ENCODE data around the gene RELN. TPM values are rescaled to one million over a fixed set of nuclear protein-coding genes. Genes with fewer than 3 reads are reported as not detected.

RELN gene
- total RNA-seq, 1 experiment from 2014 or later: 0.48 TPM

- H2AFZ ChIP-seq: no peak overlapping the region; the same call in 1 of the 2 replicates
- no peak overlapping the region for H3K4me3 ChIP-seq
- TF ChIP-seq CTCF (conservative IDR thresholded peaks at IDR 0.05) (no peak), EZH2 (IDR thresholded peaks at IDR 0.05; ENCODE audit: low read depth) (no peak)
- CTCF ChIA-PET: no interaction called here
- intact Hi-C loops (cut with micrococcal nuclease; ENCODE audit: unreplicated experiment): no loop called here
- BruUV-seq (replicated peaks): no TSS peak
- H3K9me2 ChIP-seq (ENCODE audit: insufficient read depth): no peaks in the 10 kb centered on the region; the same call in 1 of the 2 replicates
- no peak overlapping the region for H3K4me2 ChIP-seq
- no peak overlapping the region for H3K27ac ChIP-seq
- H3K27me3 ChIP-seq (ENCODE audit: insufficient read depth, low read depth): no peaks in the 10 kb centered on the region
- no peaks in the 10 kb centered on the region for H4K20me1 ChIP-seq (ENCODE audit: insufficient read depth)
- no peaks in the 10 kb centered on the region for H3K36me3 ChIP-seq (ENCODE audit: low read depth)
- no peaks in the 10 kb centered on the region for H3K4me1 ChIP-seq (replicated peaks; ENCODE audit: insufficient read depth)
- no peaks in the 10 kb centered on the region for H3K79me2 ChIP-seq (ENCODE audit: low read depth)
- no peaks in the 10 kb centered on the region for H3F3A ChIP-seq (ENCODE audit: insufficient read depth, low read depth)
- no peak for DNase-seq
- H3K9me3 ChIP-seq (ENCODE audit: insufficient read depth, low read depth): no peaks in the 10 kb centered on the region
- POLR2A ChIA-PET (ENCODE audit: unreplicated experiment): interaction anchor here (0.6 to 0.7 kb wide), 2 partner anchors 14 to 82 kb away, joined by 3 to 5 read pairs; no protein-coding TSS in a partner anchor
These were observed 310.0 kb downstream of the RELN start for GRCh38 chr7:103679151-103680132.

- intact Hi-C loops (cut with micrococcal nuclease; ENCODE audit: unreplicated experiment): no loop called here
- no peaks in the 10 kb centered on the region for H3F3A ChIP-seq (ENCODE audit: insufficient read depth, low read depth)
- no peaks in the 10 kb centered on the region for H3K4me1 ChIP-seq (replicated peaks; ENCODE audit: insufficient read depth)
- no peak overlapping the region for H3K4me2 ChIP-seq
- POLR2A ChIA-PET (ENCODE audit: unreplicated experiment): interaction anchor here (0.6 kb wide), 1 partner anchor 594 kb away, joined by 10 read pairs; the partner anchor contains the start of genes ARMC10 and FBXL13
- DNase-seq: no peak
- H3K9me2 ChIP-seq (ENCODE audit: insufficient read depth): no peaks in the 10 kb centered on the region
- H3K27me3 ChIP-seq (ENCODE audit: insufficient read depth, low read depth): no peaks in the 10 kb centered on the region
- no TSS peak for BruUV-seq (replicated peaks)
- H3K79me2 ChIP-seq (ENCODE audit: low read depth): no peaks in the 10 kb centered on the region
- H4K20me1 ChIP-seq (ENCODE audit: insufficient read depth): no peaks in the 10 kb centered on the region
- no peak overlapping the region for H3K4me3 ChIP-seq
- H2AFZ ChIP-seq: no peak overlapping the region
- H3K27ac ChIP-seq: no peak overlapping the region
- CTCF ChIA-PET: no interaction called here
- TF ChIP-seq EZH2 (IDR thresholded peaks at IDR 0.05; ENCODE audit: low read depth) (no peak), CTCF (conservative IDR thresholded peaks at IDR 0.05) (no peak)
- no peaks in the 10 kb centered on the region for H3K36me3 ChIP-seq (ENCODE audit: low read depth)
- no peaks in the 10 kb centered on the region for H3K9me3 ChIP-seq (ENCODE audit: insufficient read depth, low read depth)
These were observed 321.0 kb downstream of the RELN start for GRCh38 chr7:103668279-103668941.

GRCh38 chr7:103666326-103666725, 323.1 kb downstream of the RELN start:
- BruUV-seq (replicated peaks): no TSS peak
- ChIA-PET CTCF (no interaction called here), POLR2A (ENCODE audit: unreplicated experiment) (no interaction called here)
- Histone ChIP-seq H3K9me2 (ENCODE audit: insufficient read depth) (no peaks in the 10 kb centered on the region), H3K79me2 (ENCODE audit: low read depth) (no peaks in the 10 kb centered on the region), H3K4me2 (no peak overlapping the region), H3K4me1 (replicated peaks; ENCODE audit: insufficient read depth) (peaks cover 1% of the 10 kb centered on the region), H2AFZ (no peak overlapping the region), H3K4me3 (no peak overlapping the region), H4K20me1 (ENCODE audit: insufficient read depth) (no peaks in the 10 kb centered on the region), H3K9me3 (ENCODE audit: insufficient read depth, low read depth) (no peaks in the 10 kb centered on the region), H3F3A (ENCODE audit: insufficient read depth, low read depth) (no peaks in the 10 kb centered on the region; the same call in 1 of the 2 replicates), H3K36me3 (ENCODE audit: low read depth) (no peaks in the 10 kb centered on the region), H3K27me3 (ENCODE audit: insufficient read depth, low read depth) (no peaks in the 10 kb centered on the region), H3K27ac (no peak overlapping the region)
- intact Hi-C loops (cut with micrococcal nuclease; ENCODE audit: unreplicated experiment): no loop called here
- no peak for DNase-seq
- TF ChIP-seq EZH2 (IDR thresholded peaks at IDR 0.05; ENCODE audit: low read depth): no peak
- no peak for TF ChIP-seq CTCF (conservative IDR thresholded peaks at IDR 0.05)
